GM12878 (cell line): ENCODE results near the gene ADIG. TPM values are rescaled to one million over a fixed set of nuclear protein-coding genes. Genes with fewer than 3 reads are reported as not detected.

Experiments used
- ATAC-seq: fragments of 200-7000 bp; cut with Tn5 transposase; 3 replicates; pipeline ENCODE4 v1.9.1; 2020; ENCODE audit warnings: mild to moderate bottlenecking, moderate library complexity
- BruUV-seq: library from RNA; stranded (reverse); fragments of 400-500 nt; replicated peaks from 2 replicates; lab custom pipeline; 2021; lab: Mats Ljungman, UMichigan
- CTCF ChIA-PET: fragments of 300-600 bp; sonication (Branson Sonifier 250); formaldehyde crosslinking; extraction: SDS; loops from one replicate; lab custom pipeline; 2021; ENCODE audit warnings: inconsistent platforms; lab: Yijun Ruan, JAX
- POLR2A ChIA-PET: fragments of 350-600 bp; formaldehyde crosslinking; extraction: SDS; loops from one replicate; lab custom pipeline; 2021; ENCODE audit warnings: inconsistent platforms; lab: Charles Lee
- RAD21 ChIA-PET: fragments of 300-600 bp; sonication (Branson Sonifier 250); formaldehyde crosslinking; loops from one replicate; lab custom pipeline; 2023; ENCODE audit warnings: antibody characterized with exemption; ENCODE audit not compliant: unreplicated experiment; lab: Charles Lee
- SMC1A ChIA-PET: fragments of 300-600 bp; sonication (Branson Sonifier 250); formaldehyde crosslinking; loops from one replicate; lab custom pipeline; 2023; ENCODE audit not compliant: unreplicated experiment, uncharacterized antibody; lab: Charles Lee
- DNase-seq: peaks from one replicate; pipeline ENCODE4 v3.0.0-alpha.2; 2011; ENCODE audit warnings: low read depth, low spot score
- FAIRE-seq: peaks from 3 replicates; lab custom pipeline; 2011; peaks lifted over from hg19 to GRCh38; lab: Jason Lieb, UNC
- H2AFZ ChIP-seq: 2 replicates; pipeline ENCODE4 v1.6.0; 2011; ENCODE audit warnings: low read depth, low read length, control low read depth; ENCODE audit not compliant: control insufficient read depth
- H3K27ac ChIP-seq: 2 replicates; pipeline ENCODE4 v1.5.1; 2011; ENCODE audit warnings: control low read depth; ENCODE audit not compliant: control insufficient read depth, insufficient read depth
- H3K27me3 ChIP-seq, 2 experiments: replicated peaks in 1 of 2; 2 replicates each; pipeline versions ENCODE4 v1.6.0 to v1.6.1; 2011; ENCODE audit warnings: low read length in 1 of 2; ENCODE audit not compliant: control insufficient read depth in 2 of 2, insufficient read depth in 2 of 2
- H3K36me3 ChIP-seq, 2 experiments: 2 replicates each; pipeline ENCODE4 v1.5.1; 2011; ENCODE audit warnings: low read length in 1 of 2; ENCODE audit not compliant: control insufficient read depth in 2 of 2, insufficient read depth in 2 of 2
- H3K4me1 ChIP-seq: 2 replicates; pipeline ENCODE4 v1.6.1; 2011; ENCODE audit warnings: mild to moderate bottlenecking, low read length, moderate library complexity, mixed read lengths; ENCODE audit not compliant: control insufficient read depth, insufficient read depth
- H3K4me2 ChIP-seq: 2 replicates; pipeline ENCODE4 v1.6.0; 2011; ENCODE audit warnings: control low read depth; ENCODE audit not compliant: control insufficient read depth, insufficient read depth
- H3K4me3 ChIP-seq: fragments of 200-600 bp; sonication (generic); 2 replicates; pipeline ENCODE4 v1.5.1; 2016
- H3K79me2 ChIP-seq: 2 replicates; pipeline ENCODE4 v1.6.0; 2011; ENCODE audit warnings: low read length; ENCODE audit not compliant: control insufficient read depth, insufficient read depth
- H3K9ac ChIP-seq: 2 replicates; pipeline ENCODE4 v1.8.0; 2011; ENCODE audit warnings: low read length, control low read depth, mixed read lengths; ENCODE audit not compliant: control insufficient read depth, insufficient read depth
- H3K9me3 ChIP-seq: replicated peaks from 3 replicates; pipeline ENCODE4 v1.5.1; 2011; ENCODE audit warnings: mild to moderate bottlenecking, low read length; ENCODE audit not compliant: control insufficient read depth, insufficient read depth
- H4K20me1 ChIP-seq: 2 replicates; pipeline ENCODE4 v1.6.0; 2011; ENCODE audit not compliant: control insufficient read depth, insufficient read depth
- BMI1 ChIP-seq: fragments of 450-650 bp; IDR thresholded peaks from 2 replicates; pipeline ENCODE4 v1.6.1; 2016; ENCODE audit warnings: mild to moderate bottlenecking, moderate library complexity, borderline replicate concordance
- CBFB ChIP-seq: IDR thresholded peaks from 2 replicates; pipeline ENCODE4 v1.6.1; 2016; ENCODE audit warnings: antibody characterized with exemption, low read depth
- CBX3 ChIP-seq: fragments of 200-600 bp; sonication (generic); IDR thresholded peaks from 2 replicates; pipeline ENCODE4 v1.6.1; 2016; ENCODE audit warnings: low read depth, borderline replicate concordance
- ETV6 ChIP-seq, 2 experiments: fragments of 450-650 bp in 1 of 2; IDR thresholded peaks in 1 of 2; conservative IDR thresholded peaks in 1 of 2; 2 replicates each; pipeline ENCODE4 v1.6.1; 2014; ENCODE audit warnings: antibody characterized with exemption in 1 of 2, borderline replicate concordance in 1 of 2, low read depth in 1 of 2, mild to moderate bottlenecking in 1 of 2, moderate library complexity in 1 of 2
- IRF4 ChIP-seq: IDR thresholded peaks from 2 replicates; pipeline ENCODE4 v1.6.1; 2011; ENCODE audit warnings: low read depth, low read length
- NFYA ChIP-seq: IDR thresholded peaks from 2 replicates; pipeline ENCODE4 v1.6.1; 2011; ENCODE audit warnings: low read depth, mild to moderate bottlenecking, low read length, improper control_type of control experiment, borderline replicate concordance
- RUNX3 ChIP-seq: IDR thresholded peaks from 2 replicates; pipeline ENCODE4 v1.6.1; 2012; ENCODE audit warnings: low read length, inconsistent platforms
- WGBS: methylation state at CpG from one replicate; pipeline ENCODE4 v1.1.6; 2016; ENCODE audit warnings: low lambda C conversion rate; ENCODE audit not compliant: insufficient replicate concordance, insufficient coverage; ENCODE audit errors: missing lambda C conversion rate; 5-methylcytosine and 5-hydroxymethylcytosine counted together
- in situ Hi-C: fragments of 300-500 bp; cut with MboI; formaldehyde crosslinking; loops from 9 replicates; pipeline ENCODE4 v1.14.3; 2018; ENCODE audit warnings: mixed read lengths
- intact Hi-C: fragments of 100-400 bp; cut with micrococcal nuclease; formaldehyde crosslinking; loops from one replicate; pipeline ENCODE4 v1.14.2; 2022; ENCODE audit not compliant: unreplicated experiment
- polyA plus RNA-seq, 11 experiments: library from polyadenylated mRNA; depleted of rRNA in 4 of 11; unstranded in 6 of 11; stranded (reverse) in 5 of 11; fragments of >200 nt; fragmentation: Nextera tagmentation in 4 of 11; fragmentation: Illumina TruSeq in 1 of 11; extraction: Ambion mirVana in 4 of 11; extraction: Trizol in 1 of 11; gene quantifications; 1 replicate in 1 of 11; 2 replicates in 10 of 11; pipeline versions ENCODE4 v1.2.1 to v1.2.3, GENCODE V29; 2011 to 2016; ENCODE audit warnings: inconsistent platforms in 2 of 11, missing spikeins in 2 of 11, low read depth in 1 of 11
- total RNA-seq, 4 experiments: library from RNA; depleted of rRNA in 3 of 4; stranded (reverse); fragments of >200 nt in 3 of 4; fragmentation: Illumina TruSeq in 1 of 4; extraction: Trizol in 1 of 4; gene quantifications; 2 replicates each; pipeline versions ENCODE4 v1.2.1 to v1.2.3, GENCODE V29; 2013 to 2021
- TF ChIP-seq, protein P1 (sequence below): fragments of 450-650 bp; IDR thresholded peaks from 2 replicates; pipeline ENCODE4 v1.6.1; 2014; ENCODE audit warnings: mild to moderate bottlenecking
- TF ChIP-seq, protein P2 (sequence below): fragments of 450-650 bp; IDR thresholded peaks from 2 replicates; pipeline ENCODE4 v1.6.1; 2017; ENCODE audit warnings: antibody characterized with exemption, mild to moderate bottlenecking, moderate library complexity
- TF ChIP-seq, protein P3 (sequence below): IDR thresholded peaks from 2 replicates; pipeline ENCODE4 v1.6.1; 2011; ENCODE audit warnings: borderline replicate concordance, low read depth, mild to moderate bottlenecking, moderate library complexity, mixed read lengths, low read length; ENCODE audit not compliant: insufficient read depth; ENCODE audit errors: extremely low read length
- TF ChIP-seq, protein P4 (sequence below): fragments of 450-650 bp; conservative IDR thresholded peaks from 2 replicates; pipeline ENCODE4 v1.6.1; 2017; ENCODE audit warnings: mild to moderate bottlenecking, moderate library complexity
- TF ChIP-seq, protein P5 (sequence below): fragments of 450-650 bp; IDR thresholded peaks from 2 replicates; pipeline ENCODE4 v1.6.1; 2016; ENCODE audit warnings: mild to moderate bottlenecking, moderate library complexity, borderline replicate concordance

ADIG gene
- total and polyA plus RNA-seq, 10 of the 15 experiments (the other 5 are each of a cell fraction or from before 2014, with no cell fraction given), result not detected

DNA sequence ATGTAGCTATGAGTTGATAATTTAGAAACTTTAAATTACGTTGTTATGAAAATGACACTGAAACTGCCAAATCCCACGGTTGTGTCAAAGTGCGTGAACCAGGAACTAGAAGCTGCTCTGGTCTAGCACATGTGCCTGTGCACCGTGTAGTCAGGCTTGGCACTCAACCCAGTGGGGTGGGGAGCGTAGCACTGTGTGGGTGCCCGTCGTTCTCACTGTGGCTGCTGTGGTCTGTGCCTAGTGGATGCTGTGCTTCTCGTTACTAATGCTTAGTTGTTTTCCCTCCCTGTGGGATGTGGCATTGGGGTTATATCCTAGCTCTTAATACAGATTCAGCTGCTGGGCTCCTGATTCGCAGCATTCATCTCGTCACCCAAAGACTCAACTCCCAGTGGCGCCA, 46.2 kb upstream of the ADIG start:
- Histone ChIP-seq H2AFZ (no peak overlapping the region), H3K9ac (no peak overlapping the region), H3K4me3 (no peak overlapping the region), H3K4me2 (no peak overlapping the region), H3K4me1 (no peaks in the 10 kb centered on the region), H3K27me3 (no peaks in the 10 kb centered on the region), H4K20me1 (no peaks in the 10 kb centered on the region), H3K9me3 (no peaks in the 10 kb centered on the region), H3K79me2 (no peaks in the 10 kb centered on the region), H3K27ac (no peak overlapping the region), H3K36me3 (peaks cover 1 to 31% of the 10 kb centered on the region in 2 experiments; a peak in 3 of 4 replicates)
- BruUV-seq, result no TSS peak
- RAD21 ChIA-PET, result interaction anchor here (1.5 kb wide), 1 partner anchor 515 kb away, joined by 3 read pairs; no protein-coding TSS in a partner anchor
- CTCF ChIA-PET, result interaction anchor here (0.5 to 1.0 kb wide), 4 partner anchors 9 to 218 kb away, joined by 3 to 4 read pairs (median 4); no protein-coding TSS in a partner anchor
- in situ Hi-C loops, result no loop called here
- no peak for ATAC-seq
- no peak for DNase-seq
- intact Hi-C loops, result no loop called here
- FAIRE-seq, result no peak
- POLR2A ChIA-PET, result no interaction called here
- 84% methylated on average over 11 of the region's 11 CpGs for WGBS
- SMC1A ChIA-PET, result interaction anchor here (1.1 to 1.4 kb wide), 2 partner anchors 9 to 20 kb away, joined by 3 read pairs; no protein-coding TSS in a partner anchor
- TF ChIP-seq, protein P1, sequence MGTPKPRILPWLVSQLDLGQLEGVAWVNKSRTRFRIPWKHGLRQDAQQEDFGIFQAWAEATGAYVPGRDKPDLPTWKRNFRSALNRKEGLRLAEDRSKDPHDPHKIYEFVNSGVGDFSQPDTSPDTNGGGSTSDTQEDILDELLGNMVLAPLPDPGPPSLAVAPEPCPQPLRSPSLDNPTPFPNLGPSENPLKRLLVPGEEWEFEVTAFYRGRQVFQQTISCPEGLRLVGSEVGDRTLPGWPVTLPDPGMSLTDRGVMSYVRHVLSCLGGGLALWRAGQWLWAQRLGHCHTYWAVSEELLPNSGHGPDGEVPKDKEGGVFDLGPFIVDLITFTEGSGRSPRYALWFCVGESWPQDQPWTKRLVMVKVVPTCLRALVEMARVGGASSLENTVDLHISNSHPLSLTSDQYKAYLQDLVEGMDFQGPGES, result no peak
- TF ChIP-seq, protein P2, sequence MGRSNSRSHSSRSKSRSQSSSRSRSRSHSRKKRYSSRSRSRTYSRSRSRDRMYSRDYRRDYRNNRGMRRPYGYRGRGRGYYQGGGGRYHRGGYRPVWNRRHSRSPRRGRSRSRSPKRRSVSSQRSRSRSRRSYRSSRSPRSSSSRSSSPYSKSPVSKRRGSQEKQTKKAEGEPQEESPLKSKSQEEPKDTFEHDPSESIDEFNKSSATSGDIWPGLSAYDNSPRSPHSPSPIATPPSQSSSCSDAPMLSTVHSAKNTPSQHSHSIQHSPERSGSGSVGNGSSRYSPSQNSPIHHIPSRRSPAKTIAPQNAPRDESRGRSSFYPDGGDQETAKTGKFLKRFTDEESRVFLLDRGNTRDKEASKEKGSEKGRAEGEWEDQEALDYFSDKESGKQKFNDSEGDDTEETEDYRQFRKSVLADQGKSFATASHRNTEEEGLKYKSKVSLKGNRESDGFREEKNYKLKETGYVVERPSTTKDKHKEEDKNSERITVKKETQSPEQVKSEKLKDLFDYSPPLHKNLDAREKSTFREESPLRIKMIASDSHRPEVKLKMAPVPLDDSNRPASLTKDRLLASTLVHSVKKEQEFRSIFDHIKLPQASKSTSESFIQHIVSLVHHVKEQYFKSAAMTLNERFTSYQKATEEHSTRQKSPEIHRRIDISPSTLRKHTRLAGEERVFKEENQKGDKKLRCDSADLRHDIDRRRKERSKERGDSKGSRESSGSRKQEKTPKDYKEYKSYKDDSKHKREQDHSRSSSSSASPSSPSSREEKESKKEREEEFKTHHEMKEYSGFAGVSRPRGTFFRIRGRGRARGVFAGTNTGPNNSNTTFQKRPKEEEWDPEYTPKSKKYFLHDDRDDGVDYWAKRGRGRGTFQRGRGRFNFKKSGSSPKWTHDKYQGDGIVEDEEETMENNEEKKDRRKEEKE, result no peak
- TF ChIP-seq, protein P3, sequence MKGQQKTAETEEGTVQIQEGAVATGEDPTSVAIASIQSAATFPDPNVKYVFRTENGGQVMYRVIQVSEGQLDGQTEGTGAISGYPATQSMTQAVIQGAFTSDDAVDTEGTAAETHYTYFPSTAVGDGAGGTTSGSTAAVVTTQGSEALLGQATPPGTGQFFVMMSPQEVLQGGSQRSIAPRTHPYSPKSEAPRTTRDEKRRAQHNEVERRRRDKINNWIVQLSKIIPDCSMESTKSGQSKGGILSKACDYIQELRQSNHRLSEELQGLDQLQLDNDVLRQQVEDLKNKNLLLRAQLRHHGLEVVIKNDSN, result no peak
- TF ChIP-seq IRF4 (no peak), BMI1 (no peak), ETV6 (conservative IDR thresholded peaks at IDR 0.05 in 1 of 2, IDR thresholded peaks at IDR 0.05 in 1 of 2; ENCODE audit: borderline replicate concordance in 1 of 2, low read depth in 1 of 2) (no peak), NFYA (no peak), RUNX3 (no peak), CBX3 (no peak), CBFB (no peak)
- TF ChIP-seq, protein P4, sequence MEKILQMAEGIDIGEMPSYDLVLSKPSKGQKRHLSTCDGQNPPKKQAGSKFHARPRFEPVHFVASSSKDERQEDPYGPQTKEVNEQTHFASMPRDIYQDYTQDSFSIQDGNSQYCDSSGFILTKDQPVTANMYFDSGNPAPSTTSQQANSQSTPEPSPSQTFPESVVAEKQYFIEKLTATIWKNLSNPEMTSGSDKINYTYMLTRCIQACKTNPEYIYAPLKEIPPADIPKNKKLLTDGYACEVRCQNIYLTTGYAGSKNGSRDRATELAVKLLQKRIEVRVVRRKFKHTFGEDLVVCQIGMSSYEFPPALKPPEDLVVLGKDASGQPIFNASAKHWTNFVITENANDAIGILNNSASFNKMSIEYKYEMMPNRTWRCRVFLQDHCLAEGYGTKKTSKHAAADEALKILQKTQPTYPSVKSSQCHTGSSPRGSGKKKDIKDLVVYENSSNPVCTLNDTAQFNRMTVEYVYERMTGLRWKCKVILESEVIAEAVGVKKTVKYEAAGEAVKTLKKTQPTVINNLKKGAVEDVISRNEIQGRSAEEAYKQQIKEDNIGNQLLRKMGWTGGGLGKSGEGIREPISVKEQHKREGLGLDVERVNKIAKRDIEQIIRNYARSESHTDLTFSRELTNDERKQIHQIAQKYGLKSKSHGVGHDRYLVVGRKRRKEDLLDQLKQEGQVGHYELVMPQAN, result no peak
- TF ChIP-seq, protein P5, sequence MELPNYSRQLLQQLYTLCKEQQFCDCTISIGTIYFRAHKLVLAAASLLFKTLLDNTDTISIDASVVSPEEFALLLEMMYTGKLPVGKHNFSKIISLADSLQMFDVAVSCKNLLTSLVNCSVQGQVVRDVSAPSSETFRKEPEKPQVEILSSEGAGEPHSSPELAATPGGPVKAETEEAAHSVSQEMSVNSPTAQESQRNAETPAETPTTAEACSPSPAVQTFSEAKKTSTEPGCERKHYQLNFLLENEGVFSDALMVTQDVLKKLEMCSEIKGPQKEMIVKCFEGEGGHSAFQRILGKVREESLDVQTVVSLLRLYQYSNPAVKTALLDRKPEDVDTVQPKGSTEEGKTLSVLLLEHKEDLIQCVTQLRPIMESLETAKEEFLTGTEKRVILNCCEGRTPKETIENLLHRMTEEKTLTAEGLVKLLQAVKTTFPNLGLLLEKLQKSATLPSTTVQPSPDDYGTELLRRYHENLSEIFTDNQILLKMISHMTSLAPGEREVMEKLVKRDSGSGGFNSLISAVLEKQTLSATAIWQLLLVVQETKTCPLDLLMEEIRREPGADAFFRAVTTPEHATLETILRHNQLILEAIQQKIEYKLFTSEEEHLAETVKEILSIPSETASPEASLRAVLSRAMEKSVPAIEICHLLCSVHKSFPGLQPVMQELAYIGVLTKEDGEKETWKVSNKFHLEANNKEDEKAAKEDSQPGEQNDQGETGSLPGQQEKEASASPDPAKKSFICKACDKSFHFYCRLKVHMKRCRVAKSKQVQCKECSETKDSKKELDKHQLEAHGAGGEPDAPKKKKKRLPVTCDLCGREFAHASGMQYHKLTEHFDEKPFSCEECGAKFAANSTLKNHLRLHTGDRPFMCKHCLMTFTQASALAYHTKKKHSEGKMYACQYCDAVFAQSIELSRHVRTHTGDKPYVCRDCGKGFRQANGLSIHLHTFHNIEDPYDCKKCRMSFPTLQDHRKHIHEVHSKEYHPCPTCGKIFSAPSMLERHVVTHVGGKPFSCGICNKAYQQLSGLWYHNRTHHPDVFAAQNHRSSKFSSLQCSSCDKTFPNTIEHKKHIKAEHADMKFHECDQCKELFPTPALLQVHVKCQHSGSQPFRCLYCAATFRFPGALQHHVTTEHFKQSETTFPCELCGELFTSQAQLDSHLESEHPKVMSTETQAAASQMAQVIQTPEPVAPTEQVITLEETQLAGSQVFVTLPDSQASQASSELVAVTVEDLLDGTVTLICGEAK, result no peak
